ENCODE data around the gene CALN1. TPM values are rescaled to one million over a fixed set of nuclear protein-coding genes. Genes with fewer than 3 reads are reported as not detected.

Gene CALN1
- total and polyA plus RNA-seq, 9 of the 15 experiments (the other 6 are each of a cell fraction or from before 2014, with no cell fraction given): 1.4 to 7.5 (median 3.3) TPM

- in situ Hi-C loops (cut with MboI) (no loop called here), intact Hi-C loops (cut with micrococcal nuclease) (no loop called here)
- H4K20me1 ChIP-seq (replicated peaks; ENCODE audit: control insufficient read depth, insufficient read depth, low read length): no peaks in the 10 kb centered on the region
- H3K27me3 ChIP-seq (ENCODE audit: control insufficient read depth in 2 of 2, insufficient read depth in 2 of 2, low read length in 2 of 2): peaks cover 0 to 6% of the 10 kb centered on the region in 2 experiments; a peak in 1 of 5 replicates
- no peaks in the 10 kb centered on the region for H3K36me3 ChIP-seq (ENCODE audit: control insufficient read depth, insufficient read depth, low read length)
- H3K4me2 ChIP-seq (ENCODE audit: insufficient read depth, low read length): no peak overlapping the region
- no peaks in the 10 kb centered on the region for H3K79me2 ChIP-seq (ENCODE audit: control insufficient read depth, insufficient read depth, low read length)
- no peak for FAIRE-seq
- H2AFZ ChIP-seq (ENCODE audit: low read depth, low read length): no peak overlapping the region
- TF ChIP-seq ETV5 (CRISPR knock-in tag; IDR thresholded peaks at IDR 0.05; ENCODE audit: low read depth) (no peak), SMARCE1 (IDR thresholded peaks at IDR 0.05) (no peak), ZNF583 (CRISPR knock-in tag; IDR thresholded peaks at IDR 0.05) (no peak), WHSC1 (IDR thresholded peaks at IDR 0.05; ENCODE audit: low read length) (no peak), HNRNPL (IDR thresholded peaks at IDR 0.05; ENCODE audit: low read depth, low read length) (no peak), HEY1 (CRISPR knock-in tag; IDR thresholded peaks at IDR 0.05; ENCODE audit: borderline replicate concordance) (no peak), KAT7 (CRISPR knock-in tag; IDR thresholded peaks at IDR 0.05; ENCODE audit: borderline replicate concordance) (no peak), ZNF41 (CRISPR knock-in tag; conservative IDR thresholded peaks at IDR 0.05) (no peak), BRCA1 (IDR thresholded peaks at IDR 0.05) (no peak), BRCA1 (CRISPR knock-in tag; IDR thresholded peaks at IDR 0.05) (no peak), NUFIP1 (IDR thresholded peaks at IDR 0.05; ENCODE audit: partially characterized antibody) (no peak), ZNF699 (CRISPR knock-in tag; IDR thresholded peaks at IDR 0.05; ENCODE audit: insufficient replicate concordance) (no peak), ZNF124 (CRISPR knock-in tag; IDR thresholded peaks at IDR 0.05) (no peak), ZBTB8A (IDR thresholded peaks at IDR 0.05; ENCODE audit: partially characterized antibody) (no peak), USF1 (CRISPR knock-in tag; IDR thresholded peaks at IDR 0.05) (no peak), ZNF511 (CRISPR knock-in tag; IDR thresholded peaks at IDR 0.05) (no peak), HDAC8 (tag; IDR thresholded peaks at IDR 0.05) (no peak), BRD4 (IDR thresholded peaks at IDR 0.05) (no peak), IRF9 (tag; IDR thresholded peaks at IDR 0.05) (no peak), ZBTB34 (CRISPR knock-in tag; IDR thresholded peaks at IDR 0.05) (no peak)
- CTCF ChIA-PET (ENCODE audit: low intra/inter-chr PET ratio): no interaction called here
- H3K9me1 ChIP-seq (ENCODE audit: control insufficient read depth, insufficient read depth, low read length): peaks cover 3% of the 10 kb centered on the region
- POLR2A ChIA-PET: no interaction called here
- no peak for ATAC-seq
- no peak overlapping the region for H3K4me3 ChIP-seq
- H3K27ac ChIP-seq (ENCODE audit: extremely low read depth, low read depth, low read length): no peak overlapping the region
- no peak overlapping the region for H3K9ac ChIP-seq (ENCODE audit: insufficient read depth in 1 of 2, low read depth in 2 of 2, low read length in 2 of 2)
- H3K9me3 ChIP-seq (replicated peaks; ENCODE audit: control insufficient read depth, insufficient read depth, low read depth, low read length): no peaks in the 10 kb centered on the region
- DNase-seq (ENCODE audit: extremely low read depth in 1 of 4, low spot score in 3 of 4): no peak
- BruUV-seq (replicated peaks): no TSS peak
- 4% methylated on average over 9 of the region's 9 CpGs for WGBS (ENCODE audit: insufficient coverage, low coverage, missing lambda C conversion rate)
- H3K4me1 ChIP-seq (replicated peaks in 1 of 2; ENCODE audit: control insufficient read depth in 2 of 2, insufficient read depth in 2 of 2, low read length in 2 of 2): no peaks in the 10 kb centered on the region
These were observed 588.0 kb downstream of the CALN1 start for GRCh38 chr7:71824006-71824760.
